H9 (cell line): ENCODE measurements around the gene DNAJC6. TPM values are rescaled to one million over a fixed set of nuclear protein-coding genes. Genes with fewer than 3 reads are reported as not detected.

ENCODE experiments used
- DNase-seq: peaks from one replicate; pipeline ENCODE4 v3.0.0-alpha.2; 2017
- H2AFZ ChIP-seq: one replicate; pipeline ENCODE4 v1.6.1; 2013; ENCODE audit warnings: mild to moderate bottlenecking, low read length, control low read depth, moderate library complexity
- H2AK5ac ChIP-seq: 2 replicates; pipeline ENCODE4 v1.6.1; 2013; ENCODE audit warnings: low read length, control low read depth, mixed read lengths; ENCODE audit not compliant: insufficient read length
- H2BK120ac ChIP-seq: one replicate; pipeline ENCODE4 v1.6.1; 2013; ENCODE audit warnings: low read depth, mild to moderate bottlenecking, low read length, control low read depth, inconsistent platforms; ENCODE audit not compliant: poor library complexity, severe bottlenecking
- H2BK12ac ChIP-seq: 2 replicates; pipeline ENCODE4 v1.6.1; 2013; ENCODE audit warnings: low read length, control low read depth, mixed read lengths, low read depth; ENCODE audit not compliant: insufficient read length
- H2BK15ac ChIP-seq: 2 replicates; pipeline ENCODE4 v1.6.1; 2013; ENCODE audit warnings: low read depth, low read length, control low read depth
- H2BK20ac ChIP-seq: one replicate; pipeline ENCODE4 v1.6.1; 2013; ENCODE audit warnings: low read depth, mild to moderate bottlenecking, low read length, control low read depth, inconsistent platforms; ENCODE audit not compliant: poor library complexity, severe bottlenecking
- H2BK5ac ChIP-seq: 2 replicates; pipeline ENCODE4 v1.6.1; 2013; ENCODE audit warnings: low read length, control low read depth, mixed read lengths; ENCODE audit not compliant: insufficient read length
- H3K14ac ChIP-seq: 2 replicates; pipeline ENCODE4 v1.6.1; 2013; ENCODE audit warnings: low read length, control low read depth; ENCODE audit not compliant: insufficient read depth
- H3K18ac ChIP-seq: 2 replicates; pipeline ENCODE4 v1.6.1; 2013; ENCODE audit warnings: low read depth, mild to moderate bottlenecking, mixed read lengths, low read length, control low read depth; ENCODE audit not compliant: insufficient read length
- H3K23ac ChIP-seq: 2 replicates; pipeline ENCODE4 v1.6.1; 2013; ENCODE audit warnings: low read length, control low read depth, mixed read lengths, low read depth; ENCODE audit not compliant: insufficient read length
- H3K23me2 ChIP-seq: 2 replicates; pipeline ENCODE4 v1.6.1; 2013; ENCODE audit warnings: low read depth, mild to moderate bottlenecking, mixed read lengths, low read length, control low read depth; ENCODE audit not compliant: insufficient read length, poor library complexity, severe bottlenecking
- H3K27ac ChIP-seq: 2 replicates; pipeline ENCODE4 v1.5.1; 2013; ENCODE audit warnings: low read length, control low read depth, mixed read lengths, low read depth; ENCODE audit not compliant: insufficient read length
- H3K27me3 ChIP-seq: 2 replicates; pipeline ENCODE4 v1.6.1; 2013; ENCODE audit warnings: low read length, control low read depth, inconsistent platforms; ENCODE audit not compliant: insufficient read depth
- H3K4ac ChIP-seq: 2 replicates; pipeline ENCODE4 v1.6.1; 2013; ENCODE audit warnings: low read depth, mild to moderate bottlenecking, control low read depth, inconsistent platforms, low read length, moderate library complexity
- H3K4me1 ChIP-seq: 2 replicates; pipeline ENCODE4 v1.6.1; 2013; ENCODE audit warnings: low read length, control low read depth, inconsistent platforms; ENCODE audit not compliant: insufficient read depth
- H3K4me2 ChIP-seq: 2 replicates; pipeline ENCODE4 v1.6.1; 2013; ENCODE audit warnings: low read length, control low read depth, mixed read lengths; ENCODE audit not compliant: insufficient read length, insufficient read depth
- H3K56ac ChIP-seq: 2 replicates; pipeline ENCODE4 v1.6.1; 2013; ENCODE audit warnings: low read depth, mild to moderate bottlenecking, mixed read lengths, low read length, control low read depth; ENCODE audit not compliant: insufficient read length
- H3K79me1 ChIP-seq: 2 replicates; pipeline ENCODE4 v1.6.1; 2013; ENCODE audit warnings: low read depth, mild to moderate bottlenecking, moderate library complexity, low read length, control low read depth, inconsistent platforms; ENCODE audit not compliant: insufficient read depth, poor library complexity, severe bottlenecking
- H3K79me2 ChIP-seq: 2 replicates; pipeline ENCODE4 v1.6.1; 2013; ENCODE audit warnings: low read length, control low read depth, inconsistent platforms; ENCODE audit not compliant: insufficient read depth
- H3K9ac ChIP-seq: 2 replicates; pipeline ENCODE4 v1.6.1; 2013; ENCODE audit warnings: low read length, control low read depth, mixed read lengths; ENCODE audit not compliant: insufficient read length; ENCODE audit errors: extremely low read depth
- H3K9me3 ChIP-seq: one replicate; pipeline ENCODE4 v1.6.1; 2013; ENCODE audit warnings: low read depth, low read length, inconsistent platforms; ENCODE audit not compliant: control insufficient read depth
- H3T11ph ChIP-seq: one replicate; pipeline ENCODE4 v1.6.1; 2013; ENCODE audit warnings: mild to moderate bottlenecking, low read length, control low read depth, inconsistent platforms
- H4K20me1 ChIP-seq: one replicate; pipeline ENCODE4 v1.6.1; 2013; ENCODE audit not compliant: control insufficient read depth, insufficient read length, insufficient read depth
- H4K5ac ChIP-seq: 2 replicates; pipeline ENCODE4 v1.6.1; 2013; ENCODE audit warnings: low read depth, mild to moderate bottlenecking, mixed read lengths, low read length, control low read depth; ENCODE audit not compliant: insufficient read length
- H4K8ac ChIP-seq: replicated peaks from 2 replicates; pipeline ENCODE4 v1.6.1; 2013; ENCODE audit warnings: low read length, control low read depth, mixed read lengths, low read depth; ENCODE audit not compliant: insufficient read length
- H4K91ac ChIP-seq: 2 replicates; pipeline ENCODE4 v1.6.1; 2013; ENCODE audit warnings: low read depth, mild to moderate bottlenecking, moderate library complexity, mixed read lengths, low read length, control low read depth; ENCODE audit not compliant: insufficient read length
- H3K27ac Mint-ChIP-seq, 3 experiments: 2 replicates in 2 of 3; 3 replicates in 1 of 3; pipeline ENCODE4 v1.8.0; 2020 to 2021; ENCODE audit warnings: mixed read lengths in 3 of 3, mild to moderate bottlenecking in 1 of 3, moderate library complexity in 1 of 3
- H3K27me3 Mint-ChIP-seq: 2 replicates; pipeline ENCODE4 v1.8.0; 2021; ENCODE audit warnings: low read depth, mild to moderate bottlenecking, moderate library complexity, mixed read lengths
- H3K36me3 Mint-ChIP-seq, 3 experiments: 2 replicates in 2 of 3; 3 replicates in 1 of 3; pipeline ENCODE4 v1.8.0; 2020 to 2021; ENCODE audit warnings: low read depth in 3 of 3, mixed read lengths in 3 of 3; ENCODE audit not compliant: insufficient read depth in 1 of 3
- H3K4me1 Mint-ChIP-seq, 2 experiments: 2 replicates each; pipeline ENCODE4 v1.8.0; 2020; ENCODE audit warnings: mixed read lengths in 2 of 2
- H3K4me3 Mint-ChIP-seq, 2 experiments: 2 replicates in 1 of 2; 3 replicates in 1 of 2; pipeline ENCODE4 v1.8.0; 2020 to 2021; ENCODE audit warnings: mild to moderate bottlenecking in 2 of 2, mixed read lengths in 2 of 2, moderate library complexity in 1 of 2
- H3K9me3 Mint-ChIP-seq, 2 experiments: 2 replicates in 1 of 2; 3 replicates in 1 of 2; pipeline ENCODE4 v1.8.0; 2020; ENCODE audit warnings: mild to moderate bottlenecking in 2 of 2, mixed read lengths in 2 of 2, moderate library complexity in 1 of 2
- CTCF ChIP-seq: fragments of 200-600 bp; sonication (generic); conservative IDR thresholded peaks from 3 replicates; pipeline ENCODE4 v1.8.0; 2021; ENCODE audit warnings: antibody characterized with exemption, mild to moderate bottlenecking
- WGBS: extraction: QIAGEN DNeasy Blood & Tissue Kit; methylation state at CpG from one replicate; pipeline ENCODE4 v1.1.7; 2013; ENCODE audit warnings: missing lambda C conversion rate, low lambda C conversion rate, mixed read lengths; ENCODE audit not compliant: insufficient read length; ENCODE audit errors: extremely low coverage; 5-methylcytosine and 5-hydroxymethylcytosine counted together
- total RNA-seq: library from RNA; stranded (reverse); gene quantifications from 2 replicates; pipeline ENCODE4 v1.2.1, GENCODE V29; 2021

DNAJC6 gene
- total RNA-seq, 1 experiment from 2014 or later: 2.2 TPM

- H3K36me3 Mint-ChIP-seq: no peaks in the 10 kb centered on the region
- H3K14ac ChIP-seq: no peak overlapping the region
- H2BK15ac ChIP-seq: no peak overlapping the region
- no peaks in the 10 kb centered on the region for H4K20me1 ChIP-seq
- no peak overlapping the region for H3K4ac ChIP-seq
- H3K27me3 ChIP-seq: no peaks in the 10 kb centered on the region
- no peaks in the 10 kb centered on the region for H3K23me2 ChIP-seq
- no peak overlapping the region for H2AK5ac ChIP-seq
- H3K9me3 Mint-ChIP-seq: no peaks in the 10 kb centered on the region
- no peak overlapping the region for H2BK5ac ChIP-seq
- no peak overlapping the region for H2AFZ ChIP-seq
- no peaks in the 10 kb centered on the region for H3K4me1 ChIP-seq
- H3K79me2 ChIP-seq: no peaks in the 10 kb centered on the region
- no peak overlapping the region for H4K8ac ChIP-seq
- no peak overlapping the region for H3K18ac ChIP-seq
- DNase-seq: no peak
- H2BK20ac ChIP-seq: no peak overlapping the region
- H3K27ac Mint-ChIP-seq: no peak overlapping the region
- no CpG with 5 or more reads among the region's 1 CpG for WGBS
- H3K23ac ChIP-seq: no peak overlapping the region
- no peak for TF ChIP-seq CTCF
- no peaks in the 10 kb centered on the region for H3K79me1 ChIP-seq
- H3K9ac ChIP-seq: no peak overlapping the region
- H3K56ac ChIP-seq: no peak overlapping the region
- H2BK12ac ChIP-seq: no peak overlapping the region
- no peak overlapping the region for H3K4me2 ChIP-seq
- H3K27ac ChIP-seq: no peak overlapping the region
- no peak overlapping the region for H2BK120ac ChIP-seq
- H3K4me1 Mint-ChIP-seq: peaks cover 9 to 12% of the 10 kb centered on the region in 2 experiments
- H3K27me3 Mint-ChIP-seq: no peaks in the 10 kb centered on the region
- no peak overlapping the region for H4K5ac ChIP-seq
- no peak overlapping the region for H3T11ph ChIP-seq
- H3K4me3 Mint-ChIP-seq: no peak overlapping the region
- H4K91ac ChIP-seq: no peak overlapping the region
- no peaks in the 10 kb centered on the region for H3K9me3 ChIP-seq
These were observed 84.6 kb downstream of the DNAJC6 start for GRCh38 chr1:65393928-65394327.
